ENCODE measurements around the gene CACNA1S. TPM values are rescaled to one million over a fixed set of nuclear protein-coding genes. Genes with fewer than 3 reads are reported as not detected.

CACNA1S gene
- polyA plus RNA-seq, 1 donor, result 66.3 TPM

DNA sequence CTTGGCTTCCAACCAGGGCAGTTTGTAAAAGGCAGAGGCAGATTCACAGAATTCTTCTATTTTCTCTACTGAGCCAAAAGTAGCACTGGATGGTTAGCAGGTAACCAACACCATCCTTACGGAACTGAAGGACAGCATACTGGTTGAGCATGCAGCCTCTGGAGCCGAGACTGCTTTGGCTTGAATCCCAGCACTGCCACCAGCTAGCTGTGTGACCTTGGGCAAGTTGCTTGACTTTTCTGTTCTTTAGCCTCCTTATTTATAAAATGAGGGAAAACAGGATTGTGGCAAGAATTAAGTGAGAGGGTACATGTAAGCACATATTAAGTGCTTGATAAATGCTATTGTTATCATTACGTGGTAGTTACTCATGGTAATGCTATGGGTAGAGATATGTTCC lies 19.5 kb downstream of the CACNA1S start:
- no peak for DNase-seq

DNA sequence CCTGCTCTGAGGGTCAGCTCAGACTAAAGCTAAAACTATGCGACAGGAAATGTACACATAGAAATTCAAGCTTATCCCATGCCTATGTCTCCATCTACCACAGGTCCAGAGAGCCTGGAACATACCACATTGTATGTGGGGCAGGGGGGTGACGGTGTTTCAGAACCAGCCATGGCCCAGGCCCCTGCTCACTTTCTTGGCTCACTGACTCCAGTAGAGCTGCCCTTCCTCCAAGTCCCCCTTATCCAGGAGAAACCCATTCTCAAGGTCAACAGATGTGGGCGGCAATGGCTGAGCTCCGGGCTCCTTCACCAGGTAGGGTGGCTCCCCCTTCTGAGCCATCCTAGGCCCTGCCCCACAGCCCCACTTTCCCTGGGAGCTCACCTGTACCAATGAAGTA lies 21.0 kb downstream of the CACNA1S start:
- DNase-seq, result no peak

DNA sequence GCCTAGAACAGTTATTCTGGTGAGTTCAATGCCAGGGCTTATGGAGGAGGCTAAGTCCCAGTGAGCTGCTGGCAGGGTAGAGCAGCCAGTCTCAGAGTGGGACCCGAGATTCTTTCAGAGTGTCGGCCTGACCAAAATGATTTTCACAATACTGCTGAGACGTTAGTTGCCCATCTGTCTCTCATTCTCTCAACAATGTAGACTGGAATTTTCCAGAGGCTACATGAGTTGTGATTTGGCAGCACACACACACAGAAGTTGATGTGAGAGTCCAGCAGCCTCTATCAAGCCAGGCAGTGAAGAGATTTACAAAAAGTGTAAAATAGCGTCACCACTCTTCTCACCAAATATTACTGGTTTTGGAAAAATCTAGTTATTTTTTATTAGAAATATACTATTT lies 21.7 kb downstream of the CACNA1S start:
- no peak for DNase-seq

DNA sequence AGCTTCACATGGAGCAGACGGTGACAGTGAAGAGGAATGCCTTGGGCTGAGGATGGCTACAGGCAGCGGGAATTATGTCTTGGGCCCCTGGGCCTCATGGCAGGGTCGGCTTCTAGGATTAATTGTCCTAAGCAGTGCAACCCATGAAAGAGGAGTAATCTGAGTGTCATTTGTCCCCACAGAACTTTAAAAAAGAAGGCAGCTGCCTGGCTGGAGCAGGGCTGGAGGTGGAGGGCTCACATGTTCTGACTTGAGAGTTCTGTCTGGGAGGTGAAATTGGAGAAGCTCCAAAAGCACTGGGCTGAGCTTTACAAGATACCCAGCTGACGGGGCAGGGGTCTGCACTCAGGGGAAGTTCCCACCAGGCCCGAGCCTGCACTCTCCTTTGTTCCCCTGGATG lies 22.6 kb downstream of the CACNA1S start:
- DNase-seq, result no peak

DNA sequence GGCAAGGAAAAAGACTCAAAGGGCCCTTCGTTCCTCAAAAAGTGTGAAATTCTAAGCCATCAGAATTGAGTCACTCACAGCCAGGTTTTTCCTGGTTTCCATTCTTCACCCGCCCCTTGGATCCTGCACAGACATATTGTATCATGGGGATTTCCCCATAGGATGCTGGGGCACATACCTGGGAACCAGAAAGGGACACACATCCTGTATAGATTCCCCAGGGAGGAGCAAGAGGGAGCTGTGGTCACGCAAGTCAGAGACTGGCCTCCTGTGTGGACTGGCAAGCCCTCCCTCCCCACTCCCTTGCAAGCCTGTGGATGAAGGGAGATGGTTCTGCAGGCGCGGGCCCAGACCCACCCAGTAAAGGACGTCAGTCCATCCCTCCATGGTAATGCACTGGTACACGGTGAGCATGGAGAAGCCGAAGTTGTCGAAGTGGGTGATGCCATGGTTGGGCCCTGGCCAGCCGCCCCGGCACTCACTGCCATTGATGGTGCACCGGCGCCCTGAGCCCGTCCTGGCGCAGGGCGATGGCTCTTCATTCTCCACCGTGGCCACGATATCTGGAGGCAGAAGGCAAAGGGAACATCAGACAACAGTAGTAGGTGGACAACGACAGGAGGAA lies 23.2 kb downstream of the CACNA1S start:
- no peak for DNase-seq

DNA sequence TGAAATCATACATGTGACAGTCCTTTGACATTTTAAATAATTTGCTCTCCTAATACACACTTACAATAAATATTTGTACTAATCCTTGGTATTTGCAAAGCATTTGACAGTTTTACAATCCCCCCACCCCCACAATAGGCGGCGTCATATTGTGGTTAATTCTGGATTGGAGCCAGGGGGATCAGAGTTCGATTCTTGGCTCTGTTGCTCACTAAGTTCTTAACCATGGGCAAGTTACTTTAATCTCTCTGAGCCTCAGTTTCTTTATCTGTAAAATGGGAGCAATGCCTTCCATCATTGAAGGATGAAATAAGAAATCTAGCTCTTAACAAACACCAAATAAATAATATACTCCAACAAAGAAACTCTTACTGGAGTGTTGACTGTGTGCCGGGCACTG lies 23.8 kb downstream of the CACNA1S start:
- DNase-seq, result no peak

DNA sequence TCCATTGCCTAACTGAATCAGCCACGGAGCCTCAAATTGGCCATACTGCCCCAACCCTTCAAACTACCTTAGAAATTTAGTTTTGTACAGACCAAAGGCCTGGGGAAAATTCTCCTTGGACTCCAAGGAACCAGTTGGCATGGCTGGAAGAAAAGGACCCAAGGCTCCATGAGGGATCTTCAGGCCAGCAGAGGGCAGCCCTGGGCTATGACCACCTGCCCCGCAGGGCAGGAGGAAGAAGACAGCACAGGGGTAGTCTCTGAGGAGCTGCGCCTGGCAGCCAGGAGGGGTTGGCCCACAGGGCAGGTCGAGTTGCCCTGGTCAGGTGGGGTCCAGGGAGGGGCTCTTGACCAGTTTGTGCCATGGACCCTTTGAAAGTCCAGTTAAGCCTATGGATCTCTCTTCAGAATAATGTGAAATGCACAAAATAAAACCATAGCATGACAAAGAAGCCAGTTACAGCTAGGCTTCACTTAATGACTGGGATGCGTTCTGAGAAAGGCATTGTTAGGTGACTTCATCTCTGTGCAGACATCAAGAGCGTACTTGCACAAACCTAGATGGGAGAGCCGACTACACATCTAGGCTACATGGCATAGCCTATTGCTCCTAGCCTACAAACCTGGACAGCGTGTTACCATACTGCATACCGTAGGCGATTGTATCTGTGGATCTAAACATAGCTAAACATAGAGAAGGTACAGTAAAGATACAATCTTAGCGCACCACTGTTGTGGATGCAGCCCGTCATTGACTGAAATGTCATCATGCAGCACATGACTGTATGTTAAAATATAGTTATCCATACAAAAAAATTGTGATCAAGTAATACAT lies 26.1 kb downstream of the CACNA1S start:
- no peak for DNase-seq

DNA sequence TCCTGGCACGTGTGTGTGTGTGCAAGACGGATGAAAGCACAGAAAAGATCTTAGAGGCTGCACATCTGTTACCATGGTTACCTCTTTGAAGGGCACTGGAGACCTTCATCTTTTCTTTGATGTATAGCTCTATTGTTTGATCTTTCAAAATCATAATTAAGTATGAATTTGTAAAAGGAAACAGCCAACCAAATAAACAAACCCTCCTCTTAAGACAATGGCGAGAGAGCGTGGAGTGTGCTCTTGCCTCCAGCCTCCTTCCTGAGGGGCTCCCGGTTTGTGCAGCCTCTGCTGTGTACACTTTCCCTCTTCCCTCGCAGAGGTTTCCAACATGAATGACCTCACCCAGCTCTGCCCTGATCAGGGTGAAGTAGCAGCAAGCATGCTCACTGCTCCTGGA lies 27.9 kb downstream of the CACNA1S start:
- no peak for DNase-seq

DNA sequence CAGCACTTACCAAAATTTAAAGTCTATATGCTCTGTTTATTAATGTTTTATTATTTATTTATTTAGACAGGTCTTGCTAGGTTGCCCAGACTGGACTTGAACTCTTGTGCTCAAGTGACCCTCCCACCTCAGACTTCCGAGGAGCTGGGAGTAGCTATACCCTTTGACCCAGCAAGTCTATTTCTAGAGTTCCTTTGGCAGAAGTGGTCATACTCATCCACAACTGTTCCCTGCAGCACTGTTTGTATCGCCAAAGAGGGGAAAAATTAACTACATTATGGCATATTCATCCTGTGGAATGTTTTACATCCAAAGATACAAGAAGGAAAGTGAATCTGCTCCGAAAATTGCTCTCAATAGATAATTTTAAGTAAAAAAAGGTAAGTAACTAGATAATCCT lies 28.5 kb downstream of the CACNA1S start:
- no peak for DNase-seq

DNA sequence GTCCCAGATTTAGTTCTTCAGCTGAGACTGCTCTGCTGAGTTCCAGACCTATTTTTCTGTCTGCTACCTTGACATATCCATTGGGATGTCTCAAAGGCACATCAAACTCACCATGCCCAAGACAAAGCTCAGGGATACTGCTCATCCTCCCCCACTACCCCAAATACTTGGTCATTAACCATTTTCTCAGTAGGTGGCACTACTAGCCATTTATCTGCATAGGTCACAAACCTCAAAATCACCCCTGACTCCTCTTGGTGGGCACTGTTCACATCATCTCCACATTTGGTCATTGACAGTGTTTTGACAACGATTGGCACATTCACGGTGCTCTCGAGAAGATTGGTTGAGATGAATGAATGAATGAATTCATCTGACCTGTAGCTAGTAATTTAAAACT lies 32.1 kb downstream of the CACNA1S start:
- DNase-seq, result no peak

DNA sequence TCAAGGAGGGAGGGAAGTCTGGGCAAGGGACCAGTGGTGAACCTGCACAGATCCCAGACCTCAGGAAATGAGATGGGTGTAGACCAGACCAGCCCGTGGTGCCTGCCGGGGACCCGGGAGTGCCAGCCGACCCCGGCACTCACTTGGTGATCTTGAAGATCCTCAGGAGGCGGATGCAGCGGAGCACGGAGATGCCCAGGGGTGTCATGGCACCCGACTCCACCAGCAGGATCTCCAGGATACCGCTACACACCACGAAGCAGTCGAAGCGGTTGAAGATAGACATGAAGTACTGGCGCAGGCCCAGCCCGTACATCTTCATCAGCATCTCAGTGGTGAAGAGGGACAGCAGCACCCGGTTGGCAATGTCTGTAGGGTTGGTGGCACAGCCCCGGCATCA lies 34.5 kb downstream of the CACNA1S start:
- no peak for DNase-seq

DNA sequence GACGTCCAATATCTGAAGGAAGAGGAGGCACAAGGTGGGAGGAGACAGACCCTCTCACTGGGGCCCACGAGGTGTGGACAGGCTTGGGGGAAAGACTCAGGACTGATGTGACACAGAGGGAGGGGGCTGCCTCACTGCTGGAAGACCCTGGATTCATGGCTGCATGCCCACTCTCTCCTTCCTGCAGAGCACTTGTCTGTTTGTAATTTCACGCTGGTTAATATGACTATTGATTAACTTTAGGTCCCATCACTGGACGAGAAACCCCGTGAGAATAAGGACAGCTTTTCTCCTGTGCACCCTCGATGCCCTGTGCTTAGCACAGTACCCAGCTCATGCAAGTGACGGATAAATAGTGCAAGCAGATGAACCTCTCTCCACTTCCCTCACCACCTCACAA lies 35.1 kb downstream of the CACNA1S start:
- DNase-seq, result no peak

DNA sequence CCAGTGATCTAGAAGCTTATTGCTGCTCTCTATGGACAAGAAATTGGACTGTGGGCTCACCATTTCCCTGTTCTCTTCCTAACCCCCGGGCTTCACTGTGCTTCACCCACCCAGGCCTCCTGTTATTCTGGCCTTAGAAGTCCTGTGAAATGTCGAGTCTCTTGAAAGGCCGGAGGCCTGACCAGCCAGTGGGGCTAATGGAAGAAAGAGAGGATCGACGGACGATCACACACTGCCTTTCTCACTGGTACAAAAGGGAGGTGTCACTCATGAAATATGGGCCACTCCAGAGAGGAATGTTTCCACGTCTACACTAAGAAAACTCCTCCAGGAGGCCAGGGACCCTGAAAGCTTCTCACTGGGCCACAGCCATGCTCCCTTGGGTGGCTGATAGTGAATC lies 36.1 kb downstream of the CACNA1S start:
- no peak for DNase-seq

DNA sequence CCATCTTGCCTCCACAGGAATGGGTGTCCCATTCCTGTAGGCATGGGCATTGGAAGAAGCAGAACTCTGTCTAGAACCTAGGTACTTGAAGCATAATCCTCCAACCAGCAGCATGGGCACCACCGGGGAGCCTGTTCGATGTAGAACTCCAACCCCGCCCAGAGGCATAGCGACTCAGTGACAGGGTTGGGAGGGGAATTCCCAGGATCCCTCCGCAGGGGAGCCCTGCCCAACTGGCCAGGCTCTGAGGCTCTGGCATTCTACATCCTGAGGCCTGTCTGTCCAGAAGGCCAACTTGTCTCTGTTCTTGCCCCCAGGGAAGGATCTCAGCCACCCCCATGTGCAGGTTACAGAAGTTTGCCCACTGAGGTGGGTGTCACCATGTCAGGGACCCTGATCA lies 38.2 kb downstream of the CACNA1S start:
- no peak for DNase-seq

DNA sequence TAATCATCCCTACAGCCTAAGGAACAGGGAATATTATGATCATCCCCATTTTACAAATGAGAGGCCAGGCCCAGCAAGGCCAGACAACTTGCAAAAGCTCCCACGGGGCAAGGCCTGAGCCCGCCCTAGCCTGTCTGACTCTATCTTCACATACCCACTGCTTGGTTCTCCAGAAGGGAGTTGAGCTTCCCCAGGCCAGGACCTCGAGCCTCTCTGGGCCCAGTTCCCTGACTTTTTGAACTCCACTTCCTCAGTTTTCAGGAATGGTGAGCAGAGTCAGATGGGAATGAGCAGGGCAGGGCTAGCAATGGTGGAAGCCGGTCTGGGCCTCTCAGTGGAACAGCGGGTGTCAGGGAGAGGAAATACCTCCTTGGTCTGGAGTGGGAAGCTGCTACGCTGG lies 39.3 kb downstream of the CACNA1S start:
- no peak for DNase-seq

DNA sequence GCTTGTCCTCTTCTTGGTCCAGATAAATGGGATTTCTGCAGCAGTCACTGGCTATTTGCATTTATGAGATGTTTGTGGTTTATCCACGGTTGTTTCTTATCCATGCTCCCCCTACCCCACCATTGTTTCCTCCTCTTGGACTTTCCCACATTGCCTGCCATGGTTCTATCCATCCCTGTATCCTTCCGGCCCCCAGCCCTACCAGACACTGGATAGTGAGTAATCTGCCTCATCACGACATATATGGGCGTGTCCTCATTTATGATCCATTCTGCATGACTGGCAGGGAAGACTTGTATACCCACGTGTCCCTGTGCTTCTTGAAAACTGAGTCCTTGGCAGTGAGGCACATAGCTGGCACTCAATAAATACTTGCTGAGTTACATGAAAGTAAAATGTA lies 40.1 kb downstream of the CACNA1S start:
- DNase-seq, result no peak

DNA sequence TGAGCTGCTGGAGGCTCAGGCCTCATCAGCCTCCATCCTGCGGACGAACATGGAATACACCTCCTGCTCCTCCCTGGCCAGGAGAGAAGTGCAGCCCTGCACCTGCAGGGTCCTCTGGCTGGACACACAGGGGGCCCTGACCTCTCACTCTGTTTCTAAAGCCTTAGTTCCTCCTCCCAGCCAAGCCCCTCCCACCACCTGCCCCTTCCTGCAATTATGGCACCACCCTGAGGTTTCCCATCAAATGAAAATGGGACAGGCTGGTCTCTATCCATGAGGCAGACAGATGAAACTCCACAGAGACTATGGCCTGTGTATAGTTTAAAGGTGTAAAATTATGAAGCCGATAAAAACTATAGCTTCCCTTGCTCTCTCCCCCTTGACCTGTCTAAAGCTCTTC lies 42.6 kb downstream of the CACNA1S start:
- no peak for DNase-seq

DNA sequence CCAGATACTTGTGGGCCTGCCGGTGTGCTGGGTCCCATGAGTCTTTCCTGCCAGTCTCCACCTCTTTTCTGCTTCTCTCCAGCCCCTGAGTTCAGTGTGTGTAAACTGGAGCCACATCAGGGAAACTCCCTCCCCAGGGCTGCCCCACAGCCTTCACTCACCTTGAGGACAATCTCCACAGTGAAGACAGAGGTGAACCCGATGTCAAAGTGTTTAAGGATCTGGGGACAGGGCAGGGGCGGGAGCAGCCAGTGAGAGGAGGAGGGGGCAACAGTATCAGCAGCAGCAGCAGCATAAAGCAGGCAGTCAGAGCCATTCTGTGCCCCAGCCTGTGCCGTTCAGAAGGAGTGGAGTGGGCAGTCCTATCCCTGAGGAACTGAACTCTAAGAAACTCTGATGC lies 43.2 kb downstream of the CACNA1S start:
- DNase-seq, result no peak

DNA sequence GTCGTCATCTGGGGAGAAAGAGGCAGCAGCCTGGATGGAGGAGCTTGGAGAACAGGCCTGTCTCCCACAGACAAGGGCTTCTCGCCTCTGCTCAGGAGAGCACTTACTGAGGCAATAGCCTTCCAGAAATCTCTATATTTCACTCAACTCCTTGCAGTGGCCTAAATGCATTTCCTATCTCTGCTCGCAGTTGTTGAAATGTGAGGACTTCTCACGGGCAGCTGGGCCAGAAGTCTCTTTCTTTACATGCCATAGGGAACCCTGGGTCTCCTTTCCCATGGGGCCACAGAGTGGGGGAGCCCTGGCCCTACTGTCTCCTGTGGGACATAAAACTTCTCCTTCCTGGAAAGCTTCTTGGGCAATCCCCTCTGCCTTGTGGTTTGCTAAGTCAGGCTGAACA lies 45.2 kb downstream of the CACNA1S start:
- no peak for DNase-seq

DNA sequence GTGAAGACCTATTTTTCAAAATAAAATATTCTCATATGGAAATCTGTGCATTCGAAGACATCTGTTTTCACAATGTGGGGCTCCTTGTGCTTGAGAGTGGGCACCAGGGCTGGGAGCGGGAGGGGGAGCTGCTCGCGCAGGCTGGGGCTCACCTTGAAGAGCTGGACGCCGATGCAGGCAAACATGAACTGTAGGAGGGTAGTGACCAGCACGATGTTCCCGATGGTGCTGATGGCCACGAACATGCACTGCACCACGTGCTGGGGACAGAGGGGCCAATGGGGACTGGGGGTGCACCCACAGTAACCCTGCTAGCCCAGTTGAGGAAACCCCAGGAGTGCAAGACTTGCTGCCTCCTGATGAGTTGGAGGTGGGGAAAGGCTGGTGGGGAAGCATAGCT lies 46.5 kb downstream of the CACNA1S start:
- DNase-seq, result no peak

DNA sequence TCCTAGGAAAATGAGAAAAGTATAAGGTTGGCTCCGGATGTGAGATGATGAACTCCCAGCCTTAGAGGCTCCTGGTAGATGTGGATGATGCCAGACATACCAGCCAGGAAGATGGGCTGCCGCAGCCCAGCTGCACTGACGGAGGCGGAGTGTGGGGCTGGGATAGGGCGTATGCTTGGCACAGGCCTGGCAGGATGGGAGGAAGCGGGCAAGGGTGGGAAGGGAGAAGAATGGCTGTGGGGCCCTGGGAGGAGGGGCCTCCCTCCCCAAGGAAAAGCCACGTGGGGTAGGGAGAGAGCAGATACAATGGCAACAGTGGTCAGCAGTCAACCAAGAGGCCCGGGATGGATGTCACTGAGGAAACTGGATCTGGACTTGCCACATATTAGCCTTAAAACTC lies 47.4 kb downstream of the CACNA1S start:
- DNase-seq, result no peak

DNA sequence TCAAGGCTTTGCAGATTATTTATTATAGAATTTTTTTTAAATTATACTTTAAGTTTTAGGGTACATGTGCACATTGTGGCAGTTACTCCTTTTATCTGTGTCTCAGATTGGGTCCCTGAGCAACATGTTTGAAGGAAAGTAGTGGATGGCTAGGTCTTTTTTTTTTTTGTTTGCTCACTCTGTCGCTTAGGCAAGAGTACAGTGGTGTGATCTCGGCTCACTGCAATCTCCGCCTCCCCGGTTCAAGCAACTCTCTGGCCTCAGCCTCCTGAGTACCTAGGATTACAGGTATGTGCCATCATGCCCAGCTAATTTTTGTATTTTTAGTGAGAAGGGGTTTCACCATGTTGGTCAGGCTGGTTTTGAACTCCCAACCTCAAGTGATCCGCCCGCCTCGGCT lies 49.1 kb downstream of the CACNA1S start:
- DNase-seq, result no peak

DNA sequence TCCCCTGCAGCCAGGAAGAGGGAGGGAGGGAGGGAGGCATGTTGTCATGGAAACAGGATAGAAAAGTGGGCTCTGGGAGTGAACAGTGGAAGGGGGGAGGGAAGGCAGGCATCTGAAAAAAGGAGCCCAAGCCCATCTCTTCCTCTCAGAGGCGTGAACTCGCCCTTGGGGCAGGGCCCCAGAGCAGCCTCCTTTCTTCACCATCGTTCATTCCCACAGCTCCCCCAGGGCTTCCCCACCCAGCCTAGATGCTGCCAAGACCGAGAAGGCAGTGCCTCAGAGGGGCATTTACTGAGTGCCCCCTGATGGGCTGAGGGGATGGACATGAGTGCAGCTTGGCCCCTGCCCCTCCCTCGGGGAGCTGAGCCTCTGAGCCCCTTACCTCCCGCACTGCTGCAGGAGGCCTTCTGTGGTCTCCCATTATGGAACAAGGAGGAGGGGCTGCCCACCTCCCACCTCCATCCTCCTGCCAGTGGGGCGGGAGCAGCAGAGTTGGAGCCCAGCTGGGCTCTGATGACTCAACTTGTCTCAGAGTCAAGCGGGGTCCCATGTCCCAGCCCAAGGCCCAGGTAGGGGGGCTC lies 49.6 kb downstream of the CACNA1S start:
- no peak for DNase-seq

DNA sequence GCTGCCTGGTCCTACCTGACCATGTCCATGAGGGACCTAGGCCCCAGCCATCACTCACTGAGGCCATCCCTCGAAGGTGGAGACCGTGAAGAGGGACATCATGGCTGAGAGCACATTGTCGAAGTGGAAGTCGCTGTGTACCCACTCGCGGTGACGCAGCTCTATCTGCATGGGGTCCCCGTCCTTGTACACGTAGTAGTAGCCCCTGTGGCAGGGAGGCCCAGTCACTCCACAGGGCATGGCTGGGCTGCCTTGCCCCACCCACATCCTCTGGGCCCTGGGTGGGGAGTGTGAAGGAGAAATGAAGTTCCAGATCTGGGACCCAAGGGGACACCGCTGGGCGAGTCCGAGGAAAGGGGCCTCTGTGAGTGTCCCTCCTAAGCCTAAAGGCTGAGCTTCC lies 50.3 kb downstream of the CACNA1S start:
- DNase-seq, result no peak
